Measurements from ENCODE around the gene DNAH10.

The DNAH10 gene

GRCh38 chr12:123928897-123929296 lies 166.8 kb downstream of the DNAH10 start:
- Histone ChIP-seq H3K4me1 (ENCODE audit: insufficient read depth, low read length, poor library complexity, severe bottlenecking) (no peaks in the 10 kb centered on the region), H3F3A (ENCODE audit: low read depth) (no peaks in the 10 kb centered on the region), H3K4me3 (ENCODE audit: low read length, poor library complexity, severe bottlenecking) (no peak overlapping the region), H3K27me3 (ENCODE audit: insufficient read depth, low read length, poor library complexity, severe bottlenecking) (no peaks in the 10 kb centered on the region), H4K20me1 (ENCODE audit: insufficient read depth, low read length, poor library complexity, severe bottlenecking) (no peaks in the 10 kb centered on the region), H3K9me2 (replicated peaks; ENCODE audit: low read depth, low read length) (no peaks in the 10 kb centered on the region), H3K36me3 (ENCODE audit: insufficient read depth, low read length) (no peaks in the 10 kb centered on the region), H2AFZ (ENCODE audit: low read length) (no peak overlapping the region), H3K4me2 (ENCODE audit: low read depth, low read length, poor library complexity, severe bottlenecking) (no peak overlapping the region), H3K9me3 (ENCODE audit: insufficient read depth, low read depth, low read length) (no peaks in the 10 kb centered on the region), H3K9ac (ENCODE audit: low read depth, low read length, poor library complexity, severe bottlenecking) (no peak overlapping the region), H3K79me2 (ENCODE audit: insufficient read depth, low read length) (no peaks in the 10 kb centered on the region)
- TF ChIP-seq CTCF (conservative IDR thresholded peaks at IDR 0.05; ENCODE audit: low read length) (no peak), EZH2phosphoT487 (IDR thresholded peaks at IDR 0.05; ENCODE audit: borderline replicate concordance) (no peak)

- Histone ChIP-seq H3K9me2 (replicated peaks; ENCODE audit: low read depth, low read length) (no peaks in the 10 kb centered on the region), H3F3A (ENCODE audit: low read depth) (no peaks in the 10 kb centered on the region), H3K27me3 (ENCODE audit: insufficient read depth, low read length, poor library complexity, severe bottlenecking) (no peaks in the 10 kb centered on the region), H3K9ac (ENCODE audit: low read depth, low read length, poor library complexity, severe bottlenecking) (no peak overlapping the region), H3K9me3 (ENCODE audit: insufficient read depth, low read depth, low read length) (no peaks in the 10 kb centered on the region), H3K79me2 (ENCODE audit: insufficient read depth, low read length) (no peaks in the 10 kb centered on the region), H3K4me3 (ENCODE audit: low read length, poor library complexity, severe bottlenecking) (no peak overlapping the region), H4K20me1 (ENCODE audit: insufficient read depth, low read length, poor library complexity, severe bottlenecking) (no peaks in the 10 kb centered on the region), H3K4me2 (ENCODE audit: low read depth, low read length, poor library complexity, severe bottlenecking) (no peak overlapping the region), H3K4me1 (ENCODE audit: insufficient read depth, low read length, poor library complexity, severe bottlenecking) (no peaks in the 10 kb centered on the region), H3K36me3 (ENCODE audit: insufficient read depth, low read length) (no peaks in the 10 kb centered on the region), H2AFZ (ENCODE audit: low read length) (no peak overlapping the region)
- TF ChIP-seq CTCF (conservative IDR thresholded peaks at IDR 0.05; ENCODE audit: low read length): no peak
- no peak for TF ChIP-seq EZH2phosphoT487 (IDR thresholded peaks at IDR 0.05; ENCODE audit: borderline replicate concordance)
Measured at GRCh38 chr12:123929946-123930583, 168.0 kb downstream of the DNAH10 start.

GRCh38 chr12:123931686-123932321 lies 169.7 kb downstream of the DNAH10 start:
- no peaks in the 10 kb centered on the region for H3K79me2 ChIP-seq (ENCODE audit: insufficient read depth, low read length)
- no peaks in the 10 kb centered on the region for H3K36me3 ChIP-seq (ENCODE audit: insufficient read depth, low read length)
- no peaks in the 10 kb centered on the region for H4K20me1 ChIP-seq (ENCODE audit: insufficient read depth, low read length, poor library complexity, severe bottlenecking)
- TF ChIP-seq EZH2phosphoT487 (IDR thresholded peaks at IDR 0.05; ENCODE audit: borderline replicate concordance) (no peak), CTCF (conservative IDR thresholded peaks at IDR 0.05; ENCODE audit: low read length) (0 out of 2 replicates have a peak, but pooled peaks have one; percentile 14)
- no peak overlapping the region for H3K4me2 ChIP-seq (ENCODE audit: low read depth, low read length, poor library complexity, severe bottlenecking)
- no peaks in the 10 kb centered on the region for H3F3A ChIP-seq (ENCODE audit: low read depth)
- H3K27me3 ChIP-seq (ENCODE audit: insufficient read depth, low read length, poor library complexity, severe bottlenecking): no peaks in the 10 kb centered on the region
- no peaks in the 10 kb centered on the region for H3K9me3 ChIP-seq (ENCODE audit: insufficient read depth, low read depth, low read length)
- no peaks in the 10 kb centered on the region for H3K4me1 ChIP-seq (ENCODE audit: insufficient read depth, low read length, poor library complexity, severe bottlenecking)
- H2AFZ ChIP-seq (ENCODE audit: low read length): no peak overlapping the region
- H3K9ac ChIP-seq (ENCODE audit: low read depth, low read length, poor library complexity, severe bottlenecking): no peak overlapping the region
- no peak overlapping the region for H3K4me3 ChIP-seq (ENCODE audit: low read length, poor library complexity, severe bottlenecking)
- H3K9me2 ChIP-seq (replicated peaks; ENCODE audit: low read depth, low read length): no peaks in the 10 kb centered on the region

Measured in Loucy (cell line).